B cell (primary cell): Measurements from ENCODE around the gene BCL2L1. TPM values are rescaled to one million over a fixed set of nuclear protein-coding genes. Genes with fewer than 3 reads are reported as not detected.

ENCODE experiments used
- ATAC-seq: fragments of 200-7000 bp; cut with Tn5 transposase; one replicate; pipeline ENCODE4 v1.10.0; 2021; ENCODE audit warnings: low read depth, mild to moderate bottlenecking, moderate number of reproducible peaks, moderate library complexity
- CTCF ChIA-PET: fragments of 350-600 bp; sonication (Branson Sonifier 250); formaldehyde crosslinking; loops from one replicate; lab custom pipeline; 2021; ENCODE audit warnings: antibody characterized with exemption, inconsistent platforms; lab: Charles Lee
- POLR2A ChIA-PET: fragments of 350-600 bp; sonication (Branson Sonifier 250); formaldehyde crosslinking; loops from one replicate; lab custom pipeline; 2021; ENCODE audit warnings: antibody characterized with exemption; lab: Charles Lee
- DNase-seq: peaks from one replicate; pipeline ENCODE4 v3.0.0; 2013
- H2AFZ ChIP-seq: 2 replicates; pipeline ENCODE4 v1.6.1; 2012; ENCODE audit warnings: mild to moderate bottlenecking, low read depth, low read length; ENCODE audit not compliant: insufficient read depth, poor library complexity, severe bottlenecking
- H3K27ac ChIP-seq, 2 donors: 1 replicate in 1 of 2; 2 replicates in 1 of 2; pipeline ENCODE4 v1.5.1; 2012 to 2013; ENCODE audit warnings: low read length in 2 of 2, mild to moderate bottlenecking in 2 of 2, moderate library complexity in 1 of 2
- H3K27me3 ChIP-seq, 4 experiments: fragments of 200-600 bp in 1 of 4; sonication (generic) in 1 of 4; replicated peaks in 1 of 4; 1 replicate in 2 of 4; 2 replicates in 2 of 4; pipeline versions ENCODE4 v1.6.1 to v1.7.0; 2013 to 2016; ENCODE audit warnings: low read length in 3 of 4, mild to moderate bottlenecking in 2 of 4, mixed read lengths in 1 of 4, moderate library complexity in 1 of 4; ENCODE audit not compliant: insufficient read depth in 4 of 4, control insufficient read depth in 3 of 4; ENCODE audit errors: control extremely low read depth in 1 of 4
- H3K36me3 ChIP-seq, 2 experiments: replicated peaks in 1 of 2; 1 replicate in 1 of 2; 2 replicates in 1 of 2; pipeline versions ENCODE4 v1.6.1 to v1.7.1; 2013; ENCODE audit warnings: low read length in 1 of 2; ENCODE audit not compliant: insufficient read depth in 2 of 2, control insufficient read depth in 1 of 2; ENCODE audit errors: control extremely low read depth in 1 of 2, extremely low read depth in 1 of 2
- H3K4me1 ChIP-seq, 2 donors: fragments of 200-600 bp in 1 of 2; sonication (generic) in 1 of 2; 1 replicate in 1 of 2; 2 replicates in 1 of 2; pipeline versions ENCODE4 v1.5.1 to v1.6.1; 2013 to 2017; ENCODE audit warnings: low read length in 2 of 2; ENCODE audit not compliant: control insufficient read depth in 2 of 2, insufficient read depth in 2 of 2
- H3K4me2 ChIP-seq: replicated peaks from 2 replicates; pipeline ENCODE3; 2012; ENCODE audit warnings: mild to moderate bottlenecking, low read depth, low read length; ENCODE audit not compliant: poor library complexity, severe bottlenecking
- H3K4me3 ChIP-seq, 5 experiments: fragments of 200-600 bp in 1 of 5; sonication (generic) in 1 of 5; 1 replicate in 3 of 5; 2 replicates in 2 of 5; pipeline versions ENCODE4 v1.5.1 to v1.7.0; 2011 to 2016; ENCODE audit warnings: low read length in 4 of 5, mild to moderate bottlenecking in 4 of 5, low read depth in 2 of 5, control low read depth in 1 of 5, moderate library complexity in 1 of 5; ENCODE audit not compliant: insufficient read depth in 1 of 5; ENCODE audit errors: control extremely low read depth in 1 of 5, extremely low read depth in 1 of 5
- H3K79me2 ChIP-seq: fragments of 200-600 bp; sonication (generic); one replicate; pipeline ENCODE4 v1.6.0; 2016; ENCODE audit warnings: low read length; ENCODE audit not compliant: control insufficient read depth, insufficient read depth
- H3K9ac ChIP-seq: fragments of 200-600 bp; sonication (generic); 2 replicates; pipeline ENCODE4 v1.6.1; 2017; ENCODE audit warnings: mild to moderate bottlenecking, low read length, moderate library complexity
- H3K9me3 ChIP-seq, 3 donors: one replicate each; pipeline versions ENCODE4 v1.6.1 to v1.7.1; 2013; ENCODE audit warnings: low read length in 2 of 3; ENCODE audit not compliant: control insufficient read depth in 2 of 3, insufficient read depth in 1 of 3; ENCODE audit errors: control extremely low read depth in 1 of 3
- H4K20me1 ChIP-seq: 2 replicates; pipeline ENCODE4 v1.6.0; 2012; ENCODE audit warnings: mild to moderate bottlenecking, low read length; ENCODE audit not compliant: insufficient read depth, control insufficient read depth, poor library complexity, severe bottlenecking
- H3K27ac Mint-ChIP-seq: one replicate; pipeline ENCODE4 v1.8.0; 2021; ENCODE audit warnings: mixed read lengths
- H3K27me3 Mint-ChIP-seq: one replicate; pipeline ENCODE4 v1.8.0; 2021; ENCODE audit warnings: mixed read lengths
- H3K4me1 Mint-ChIP-seq: one replicate; pipeline ENCODE4 v1.8.0; 2021; ENCODE audit warnings: mixed read lengths
- H3K4me3 Mint-ChIP-seq: one replicate; pipeline ENCODE4 v1.8.0; 2021; ENCODE audit warnings: mixed read lengths
- H3K9me3 Mint-ChIP-seq: one replicate; pipeline ENCODE4 v1.8.0; 2022; ENCODE audit warnings: mixed read lengths; ENCODE audit not compliant: insufficient read depth
- CTCF ChIP-seq: fragments of 200-600 bp; IDR thresholded peaks from one replicate; pipeline ENCODE4 v1.8.0; 2022; ENCODE audit warnings: antibody characterized with exemption, mild to moderate bottlenecking
- EZH2 ChIP-seq: IDR thresholded peaks from 2 replicates; pipeline ENCODE4 v1.6.1; 2012; ENCODE audit warnings: borderline replicate concordance, low read depth, mild to moderate bottlenecking, moderate library complexity, low read length; ENCODE audit not compliant: insufficient read depth, poor library complexity, severe bottlenecking
- WGBS: methylation state at CpG from one replicate; pipeline ENCODE4 v1.1.5; 2013; ENCODE audit warnings: missing lambda C conversion rate; ENCODE audit not compliant: insufficient coverage; 5-methylcytosine and 5-hydroxymethylcytosine counted together
- intact Hi-C: fragments of 100-400 bp; cut with micrococcal nuclease; formaldehyde crosslinking; loops from one replicate; pipeline ENCODE4 v1.10.0; 2022
- polyA plus RNA-seq: library from polyadenylated mRNA; depleted of rRNA; stranded (reverse); fragments of >200 nt; gene quantifications from 2 replicates; pipeline ENCODE4 v1.2.3, GENCODE V29; 2012
- total RNA-seq, 2 donors: library from RNA; stranded (reverse); fragments of 120-200 nt in 1 of 2; gene quantifications; 1 replicate in 1 of 2; 2 replicates in 1 of 2; pipeline versions ENCODE4 v1.2.3 to v1.2.4, GENCODE V29; 2013 to 2022

Gene BCL2L1
- total and polyA plus RNA-seq, 2 donors (not counting 1 experiment from before 2014, with no cell fraction given), result 10.1 to 33.0 TPM

- Histone ChIP-seq H3K79me2 (peaks cover 9% of the 10 kb centered on the region), H3K4me1 (no peaks in the 10 kb centered on the region), H2AFZ (no peak overlapping the region), H3K27ac (no peak overlapping the region), H3K9ac (no peak overlapping the region), H3K4me2 (no peak overlapping the region), H4K20me1 (no peaks in the 10 kb centered on the region), H3K4me3 (no peak overlapping the region), H3K27me3 (no peaks in the 10 kb centered on the region), H3K9me3 (no peaks in the 10 kb centered on the region), H3K36me3 (no peaks in the 10 kb centered on the region)
- Mint-ChIP-seq H3K4me1 (no peaks in the 10 kb centered on the region), H3K9me3 (peaks cover 3% of the 10 kb centered on the region), H3K27me3 (no peaks in the 10 kb centered on the region), H3K4me3 (no peak overlapping the region), H3K27ac (no peak overlapping the region)
- intact Hi-C loops, result no loop called here
- CTCF ChIA-PET, result no interaction called here
- POLR2A ChIA-PET, result no interaction called here
- DNase-seq (no peak), ATAC-seq (no peak)
- no peak for TF ChIP-seq EZH2
- TF ChIP-seq CTCF, result no peak
- WGBS, result 93% methylated on average over 3 of the region's 4 CpGs
Measured at GRCh38 chr20:31758521-31758920, 35.9 kb upstream of the BCL2L1 start.

- no peak overlapping the region for H3K4me3 Mint-ChIP-seq
- Histone ChIP-seq H3K27ac (no peak overlapping the region), H3K79me2 (peaks cover 9% of the 10 kb centered on the region), H3K9me3 (no peaks in the 10 kb centered on the region), H4K20me1 (no peaks in the 10 kb centered on the region), H3K9ac (no peak overlapping the region), H2AFZ (no peak overlapping the region), H3K4me1 (no peaks in the 10 kb centered on the region), H3K4me2 (no peak overlapping the region), H3K4me3 (no peak overlapping the region), H3K36me3 (no peaks in the 10 kb centered on the region), H3K27me3 (no peaks in the 10 kb centered on the region)
- H3K27ac Mint-ChIP-seq, result no peak overlapping the region
- DNase-seq (no peak), ATAC-seq (no peak)
- WGBS, result 100% methylated on average over 2 of the region's 3 CpGs
- H3K4me1 Mint-ChIP-seq, result no peaks in the 10 kb centered on the region
- no peak for TF ChIP-seq CTCF
- no peak for TF ChIP-seq EZH2
- H3K27me3 Mint-ChIP-seq, result no peaks in the 10 kb centered on the region
- ChIA-PET POLR2A (no interaction called here), CTCF (no interaction called here)
- intact Hi-C loops, result no loop called here
- peaks cover 3% of the 10 kb centered on the region for H3K9me3 Mint-ChIP-seq
Measured at GRCh38 chr20:31757254-31757653, 34.6 kb upstream of the BCL2L1 start.
